Measurements from ENCODE around the gene ZNF679.

DNA sequence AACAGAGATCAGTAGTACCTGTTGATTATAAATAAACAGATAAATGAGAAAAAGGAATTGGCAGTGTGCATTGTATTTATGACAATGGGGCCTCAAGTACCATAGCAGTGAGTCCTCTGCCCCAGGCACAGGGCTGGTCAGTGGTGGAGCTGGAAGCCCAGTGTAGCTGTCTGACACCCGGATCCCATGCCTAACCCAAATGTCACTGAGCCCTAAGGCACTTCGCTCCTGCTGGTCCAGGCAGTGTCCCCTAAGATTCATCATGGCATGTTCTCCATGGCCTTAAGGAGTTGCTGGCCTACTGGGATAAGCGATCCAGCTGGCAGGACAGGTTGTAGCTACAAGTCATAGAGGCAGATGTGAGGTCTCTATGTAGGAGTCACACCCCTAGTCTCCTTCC, 82.2 kb downstream of the ZNF679 start:
- TF ChIP-seq POLR2A (IDR thresholded peaks at IDR 0.05; ENCODE audit: low read depth, low read length) (no peak), TAF1 (IDR thresholded peaks at IDR 0.05; ENCODE audit: borderline replicate concordance, low read depth, low read length) (no peak)
